GM19240 (cell line): ENCODE measurements around the gene MADD.
"Not testable (repeated sequence)": the region's sequence is repeated elsewhere in the genome, so short reads cannot be mapped to it uniquely, and the experiment has no call there.

Source experiments
- DNase-seq: peaks from one replicate; pipeline ENCODE4 v3.0.0; 2011; ENCODE audit warnings: low spot score; ENCODE audit not compliant: insufficient read length

The MADD gene

GRCh38 chr11:47318166-47318565, 48.2 kb downstream of the MADD start:
- DNase-seq = no peak

- DNase-seq = no peak
Measured at GRCh38 chr11:47324520-47324919, 54.6 kb downstream of the MADD start.

GRCh38 chr11:47325271-47326041, 55.5 kb downstream of the MADD start:
- no peak for DNase-seq

DNA sequence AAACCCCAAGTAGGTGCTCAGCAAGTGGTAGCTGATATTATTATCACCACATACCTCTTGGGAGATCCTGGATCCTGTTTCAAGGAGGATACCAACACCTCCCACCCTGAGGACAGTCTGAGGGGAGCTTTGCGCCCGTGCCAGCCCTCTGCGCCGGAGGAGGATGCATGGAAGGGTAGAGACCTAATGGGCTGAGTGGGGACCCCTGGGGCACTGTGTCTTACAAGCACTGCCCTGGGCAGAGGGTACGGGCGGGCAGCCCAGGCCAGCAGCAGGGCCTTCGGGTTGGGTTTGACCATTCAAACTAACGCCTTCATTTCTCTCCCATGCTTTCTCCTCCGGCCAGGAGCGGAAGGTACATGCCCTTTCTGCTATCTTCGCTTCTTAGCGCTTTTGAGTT, 56.3 kb downstream of the MADD start:
- DNase-seq = no peak

DNA sequence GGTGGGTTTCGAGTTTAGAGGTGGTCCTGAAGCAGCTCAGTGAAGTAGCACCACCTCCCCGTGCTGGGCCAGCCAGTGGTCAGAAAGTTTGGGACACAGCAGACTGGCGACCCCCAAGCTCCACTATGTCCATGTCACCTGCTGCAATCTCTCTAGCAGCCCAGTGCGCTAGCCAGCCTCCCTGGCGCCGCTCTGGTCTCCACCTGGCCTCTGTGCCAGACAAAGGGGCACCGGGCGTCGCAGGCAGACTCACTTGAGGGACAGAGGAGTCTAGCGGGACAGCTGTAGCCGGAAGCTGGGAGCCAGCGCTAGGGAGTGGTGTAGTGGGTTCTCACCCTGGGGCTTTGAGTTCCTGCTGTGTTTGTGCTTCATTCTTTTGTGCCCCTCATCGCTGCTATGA, 57.1 kb downstream of the MADD start:
- no peak for DNase-seq

DNA sequence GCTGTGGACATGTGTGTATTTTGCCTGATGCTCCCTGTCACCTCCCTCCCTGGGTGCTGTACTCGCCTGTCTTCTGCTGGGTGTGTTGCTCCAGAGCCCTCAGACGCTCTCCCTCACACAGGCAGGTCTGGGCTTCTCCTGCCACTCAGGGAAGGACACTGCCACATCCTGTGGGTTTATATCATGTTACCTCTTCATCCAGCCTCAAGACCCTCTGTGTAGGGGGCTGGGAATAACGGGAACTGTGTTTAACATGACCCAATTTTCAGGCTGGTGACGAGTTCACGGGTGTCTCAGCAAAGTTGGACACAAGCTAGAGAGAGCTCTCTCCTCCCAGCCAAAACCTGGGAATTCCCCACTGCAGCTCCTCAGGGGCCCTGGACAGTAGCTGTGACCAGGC, 58.0 kb downstream of the MADD start:
- no peak for DNase-seq

DNA sequence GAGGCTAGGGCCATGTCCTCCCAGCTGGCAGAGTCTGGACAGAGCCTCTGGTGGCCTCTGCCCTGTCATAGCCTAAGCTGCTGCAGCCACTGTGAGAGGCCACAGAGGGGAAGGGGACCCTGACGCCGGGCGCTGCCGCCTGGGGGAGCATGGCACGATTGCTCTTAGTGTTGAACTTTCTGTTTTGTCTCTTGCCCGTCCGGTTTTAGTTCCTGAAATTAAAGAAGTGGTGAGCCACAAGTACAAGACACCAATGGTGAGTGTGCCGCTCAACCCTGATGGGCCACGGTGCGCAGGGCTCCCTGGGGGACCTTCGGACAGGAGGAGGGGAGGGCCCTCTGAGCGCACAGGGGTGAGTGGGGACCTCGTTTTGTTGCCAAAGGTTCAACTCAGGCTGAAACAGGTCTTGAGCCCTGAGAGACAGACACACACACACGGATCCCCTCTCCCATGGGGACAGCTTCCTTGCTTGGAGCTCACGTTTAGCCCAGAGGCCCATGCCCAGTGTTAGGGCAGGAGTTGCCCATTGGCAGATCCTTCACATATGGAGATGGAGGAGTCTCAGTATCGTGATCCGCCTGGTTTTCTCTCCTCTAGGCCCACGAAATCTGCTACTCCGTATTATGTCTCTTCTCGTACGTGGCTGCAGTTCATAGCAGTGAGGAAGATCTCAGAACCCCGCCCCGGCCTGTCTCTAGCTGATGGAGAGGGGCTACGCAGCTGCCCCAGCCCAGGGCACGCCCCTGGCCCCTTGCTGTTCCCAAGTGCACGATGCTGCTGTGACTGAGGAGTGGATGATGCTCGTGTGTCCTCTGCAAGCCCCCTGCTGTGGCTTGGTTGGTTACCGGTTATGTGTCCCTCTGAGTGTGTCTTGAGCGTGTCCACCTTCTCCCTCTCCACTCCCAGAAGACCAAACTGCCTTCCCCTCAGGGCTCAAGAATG, 58.8 kb downstream of the MADD start:
- no peak for DNase-seq

GRCh38 chr11:47329431-47329986, 59.6 kb downstream of the MADD start:
- DNase-seq = no peak

DNA sequence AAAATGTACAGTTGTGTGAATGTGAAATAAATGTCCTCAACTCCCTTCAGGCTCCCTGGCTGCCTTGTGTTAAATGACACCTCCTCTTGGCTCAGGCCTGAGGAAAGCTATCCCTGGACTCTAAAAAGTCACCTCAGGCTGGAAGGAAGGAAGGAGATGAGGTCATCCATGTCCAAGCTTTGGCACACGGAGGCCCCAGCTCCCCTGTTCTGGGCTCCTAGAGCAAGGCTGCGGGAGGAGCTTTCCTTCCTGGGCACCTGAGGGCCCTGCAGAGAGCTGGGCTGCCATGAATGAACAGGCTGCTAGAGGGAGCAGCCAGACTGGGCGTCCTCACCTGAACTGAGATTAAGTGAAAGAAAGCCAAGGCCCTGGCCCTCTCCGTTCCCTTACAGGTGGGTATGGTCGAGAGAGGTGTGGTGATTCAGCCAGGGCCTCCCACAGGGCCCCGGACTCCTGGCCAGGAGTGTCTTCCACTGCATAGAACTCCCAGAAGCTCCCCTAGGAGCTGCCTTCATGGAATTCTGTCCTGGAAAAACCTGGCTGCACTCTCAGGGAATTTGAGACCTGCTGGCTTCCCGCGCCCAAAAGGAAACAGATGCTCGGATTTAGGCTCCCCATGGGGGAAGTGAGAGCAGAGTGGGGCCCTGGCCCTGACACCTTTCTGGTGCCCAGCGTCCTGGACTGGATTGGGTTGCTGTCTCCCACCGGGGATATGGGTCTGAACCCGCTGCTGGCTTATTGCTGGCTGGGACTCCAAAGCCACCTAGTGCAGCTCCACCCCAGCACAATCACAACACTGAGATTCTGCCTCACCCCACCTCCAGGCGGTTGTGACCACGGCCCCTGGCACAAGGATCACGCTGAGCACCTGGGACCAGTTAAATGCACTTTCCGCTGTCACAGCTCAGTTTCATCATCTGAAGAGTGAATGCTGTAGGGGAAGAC, 60.3 kb downstream of the MADD start:
- no peak for DNase-seq

DNA sequence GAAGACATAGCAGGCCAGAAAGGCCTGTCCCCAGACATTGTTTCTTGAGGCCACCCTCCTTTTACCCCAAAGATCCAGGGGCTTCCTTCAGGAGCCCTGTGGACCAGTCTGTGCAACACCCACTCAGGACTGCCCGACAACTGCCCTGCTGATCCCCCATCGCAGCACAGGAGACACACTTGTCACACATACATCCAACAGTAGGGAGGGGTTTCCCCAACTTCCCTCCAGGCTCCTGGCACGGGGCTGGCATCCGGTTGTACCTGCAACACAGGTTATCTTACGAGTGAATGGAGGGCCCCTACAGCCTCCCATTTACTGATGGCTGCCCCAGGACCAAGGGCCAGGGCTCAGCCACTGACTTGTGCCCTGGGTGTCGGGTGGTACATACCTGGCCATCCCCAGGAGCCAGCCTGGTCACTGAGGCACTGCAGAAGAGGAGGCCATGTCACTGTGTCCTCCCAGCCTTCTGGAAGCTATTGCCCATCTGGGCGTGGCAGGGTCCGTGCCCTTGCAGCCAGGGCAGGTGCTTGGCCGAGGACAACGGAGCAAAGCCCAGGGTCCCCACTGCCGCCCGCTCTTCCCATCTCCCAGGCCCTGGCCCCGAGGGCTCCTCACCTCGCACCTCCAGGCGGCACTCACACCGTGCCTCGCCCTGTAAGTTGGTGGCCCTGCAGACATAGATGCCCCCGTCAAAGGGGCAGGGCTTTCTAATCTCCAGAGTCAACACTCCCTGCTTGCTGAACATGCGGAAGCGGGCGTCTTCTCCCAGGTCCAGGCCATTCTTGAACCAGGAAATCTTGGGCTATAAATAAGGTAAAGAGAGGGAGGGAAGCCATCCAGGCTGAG, 61.7 kb downstream of the MADD start:
- DNase-seq = no peak

GRCh38 chr11:47332303-47332711, 62.4 kb downstream of the MADD start:
- no peak for DNase-seq

GRCh38 chr11:47332791-47333525, 63.0 kb downstream of the MADD start:
- no peak for DNase-seq

- DNase-seq = no peak
Measured at GRCh38 chr11:47333526-47333845, 63.6 kb downstream of the MADD start.

GRCh38 chr11:47333886-47334443, 64.0 kb downstream of the MADD start:
- no peak for DNase-seq

DNA sequence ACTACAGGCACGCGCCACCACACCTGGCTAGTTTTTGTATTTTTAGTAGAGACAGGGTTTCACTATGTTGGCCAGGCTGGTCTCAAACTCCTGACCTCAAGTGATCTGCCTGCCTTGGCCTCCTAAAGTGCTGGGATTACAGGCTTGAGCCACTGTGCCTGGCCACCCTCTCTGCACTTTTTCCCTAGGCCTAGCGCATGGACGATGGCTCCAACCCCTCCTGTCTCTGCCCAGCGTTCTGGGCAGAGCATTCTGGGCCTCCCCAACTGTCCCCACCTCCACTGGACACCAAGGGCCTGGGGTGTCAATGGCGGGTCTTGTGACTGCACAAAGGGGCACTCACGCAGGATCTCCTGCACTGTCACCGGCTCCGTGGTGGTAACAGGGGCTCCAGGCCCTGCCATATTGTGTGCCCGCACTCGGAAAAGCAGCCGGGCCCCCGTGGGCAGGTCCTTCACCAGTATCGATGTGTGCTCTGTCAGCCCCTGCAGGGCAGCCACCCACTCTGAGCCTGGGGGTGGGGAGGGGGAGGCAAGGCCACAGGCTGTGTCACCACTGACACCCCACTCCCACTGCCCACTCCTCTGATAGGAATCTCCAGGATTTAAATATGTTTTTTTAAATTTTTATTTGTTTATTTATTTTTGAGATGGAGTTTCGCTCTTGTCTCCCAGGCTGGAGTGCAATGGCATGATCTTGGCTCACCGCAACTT, 64.9 kb downstream of the MADD start:
- DNase-seq = not testable (repeated sequence)

DNA sequence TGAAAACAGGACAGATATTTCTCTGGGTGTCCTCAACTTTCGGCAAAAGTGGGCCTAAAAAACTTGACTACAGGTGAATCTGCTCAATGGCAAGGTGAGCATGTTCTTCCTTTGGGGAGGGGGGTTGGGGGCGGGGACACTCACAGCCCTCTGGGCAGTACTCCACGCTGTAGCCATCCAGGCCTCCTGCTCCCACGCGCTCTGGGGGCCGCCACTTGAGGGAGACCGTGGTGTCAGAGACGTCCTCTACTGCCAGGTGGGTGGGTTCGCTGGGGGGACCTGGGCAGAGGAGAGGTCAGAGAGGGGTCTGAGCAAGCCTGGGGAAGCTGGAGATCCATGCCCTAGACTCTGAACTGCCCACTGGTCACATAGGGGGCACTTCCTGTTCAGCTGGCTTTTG, 65.8 kb downstream of the MADD start:
- DNase-seq = no peak

DNA sequence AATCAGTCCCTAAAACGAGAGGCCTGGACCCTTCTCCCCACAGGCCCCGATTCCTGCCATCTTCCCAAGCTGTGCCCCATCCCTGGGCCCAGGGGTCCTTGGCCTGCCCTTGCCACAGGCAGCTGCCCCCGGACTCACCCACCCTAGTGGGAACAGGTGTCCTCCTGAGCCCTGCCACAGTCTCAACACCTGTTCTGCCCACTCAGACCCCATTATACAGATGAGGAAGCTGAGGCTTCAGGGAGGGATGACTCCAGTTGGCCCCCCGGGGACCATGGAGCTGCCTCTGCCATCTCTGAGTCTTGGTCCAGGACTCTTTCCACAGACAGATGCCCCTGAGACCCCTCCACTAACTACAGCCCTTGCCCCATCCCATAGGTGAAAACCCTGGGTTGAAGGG, 66.7 kb downstream of the MADD start:
- no peak for DNase-seq

GRCh38 chr11:47337229-47337924, 67.4 kb downstream of the MADD start:
- no peak for DNase-seq
